ENCODE results near the gene DBI. TPM values are rescaled to one million over a fixed set of nuclear protein-coding genes. Genes with fewer than 3 reads are reported as not detected.

Gene DBI
- total RNA-seq, 1 donor from 2014 or later, result 146 TPM

GRCh38 chr2:119339562-119339923, 27.2 kb upstream of the DBI start:
- H3K27ac Mint-ChIP-seq, result no peak overlapping the region
- no peaks in the 10 kb centered on the region for H3K36me3 Mint-ChIP-seq (ENCODE audit: low read depth)
- H3K27me3 Mint-ChIP-seq (ENCODE audit: insufficient read depth), result no peaks in the 10 kb centered on the region
- intact Hi-C loops (cut with micrococcal nuclease), result no loop called here
- no peak overlapping the region for H3K4me3 Mint-ChIP-seq
- DNase-seq (ENCODE audit: low spot score), result no peak
- H3K9me3 Mint-ChIP-seq, result no peaks in the 10 kb centered on the region
- peaks cover 14% of the 10 kb centered on the region for H3K4me1 Mint-ChIP-seq (ENCODE audit: low read depth)

GRCh38 chr2:119341684-119342083, 25.1 kb upstream of the DBI start:
- Mint-ChIP-seq H3K9me3 (no peaks in the 10 kb centered on the region), H3K27me3 (ENCODE audit: insufficient read depth) (no peaks in the 10 kb centered on the region)

GRCh38 chr2:119349289-119349688, 17.5 kb upstream of the DBI start:
- DNase-seq (ENCODE audit: low spot score), result no peak
- Mint-ChIP-seq H3K9me3 (no peaks in the 10 kb centered on the region), H3K36me3 (ENCODE audit: low read depth) (no peaks in the 10 kb centered on the region), H3K4me1 (ENCODE audit: low read depth) (no peaks in the 10 kb centered on the region), H3K4me3 (no peak overlapping the region), H3K27ac (no peak overlapping the region), H3K27me3 (ENCODE audit: insufficient read depth) (peaks cover 2% of the 10 kb centered on the region)
- intact Hi-C loops (cut with micrococcal nuclease), result no loop called here

More at GRCh38 chr2:119341684-119342083, 25.1 kb upstream of the DBI start:
- H3K4me3 Mint-ChIP-seq, result no peak overlapping the region
- intact Hi-C loops (cut with micrococcal nuclease), result no loop called here
- H3K4me1 Mint-ChIP-seq (ENCODE audit: low read depth), result peaks cover 14% of the 10 kb centered on the region
- H3K36me3 Mint-ChIP-seq (ENCODE audit: low read depth), result no peaks in the 10 kb centered on the region
- no peak overlapping the region for H3K27ac Mint-ChIP-seq
- no peak for DNase-seq (ENCODE audit: low spot score)

GRCh38 chr2:119350311-119350998, 16.3 kb upstream of the DBI start:
- Mint-ChIP-seq H3K4me1 (ENCODE audit: low read depth) (peaks cover under 1% of the 10 kb centered on the region), H3K27me3 (ENCODE audit: insufficient read depth) (peaks cover 2% of the 10 kb centered on the region), H3K9me3 (no peaks in the 10 kb centered on the region), H3K36me3 (ENCODE audit: low read depth) (no peaks in the 10 kb centered on the region), H3K27ac (no peak overlapping the region), H3K4me3 (no peak overlapping the region)
- intact Hi-C loops (cut with micrococcal nuclease), result no loop called here
- DNase-seq (ENCODE audit: low spot score), result no peak

GRCh38 chr2:119352357-119352756, 14.4 kb upstream of the DBI start:
- no peak overlapping the region for H3K4me3 Mint-ChIP-seq
- peaks cover 6% of the 10 kb centered on the region for H3K27me3 Mint-ChIP-seq (ENCODE audit: insufficient read depth)
- H3K36me3 Mint-ChIP-seq (ENCODE audit: low read depth), result no peaks in the 10 kb centered on the region
- H3K27ac Mint-ChIP-seq, result no peak overlapping the region
- intact Hi-C loops (cut with micrococcal nuclease), result no loop called here
- H3K4me1 Mint-ChIP-seq (ENCODE audit: low read depth), result peaks cover 11% of the 10 kb centered on the region
- no peak for DNase-seq (ENCODE audit: low spot score)
- H3K9me3 Mint-ChIP-seq, result no peaks in the 10 kb centered on the region

- intact Hi-C loops (cut with micrococcal nuclease), result no loop called here
- H3K27ac Mint-ChIP-seq, result no peak overlapping the region
- DNase-seq (ENCODE audit: low spot score), result no peak
- H3K4me1 Mint-ChIP-seq (ENCODE audit: low read depth), result peaks cover 11% of the 10 kb centered on the region
- no peaks in the 10 kb centered on the region for H3K9me3 Mint-ChIP-seq
- no peak overlapping the region for H3K4me3 Mint-ChIP-seq
- H3K27me3 Mint-ChIP-seq (ENCODE audit: insufficient read depth), result peaks cover 6% of the 10 kb centered on the region
- H3K36me3 Mint-ChIP-seq (ENCODE audit: low read depth), result no peaks in the 10 kb centered on the region
Measured at GRCh38 chr2:119354860-119355259, 11.9 kb upstream of the DBI start.

- Mint-ChIP-seq H3K27me3 (ENCODE audit: insufficient read depth) (peaks cover 4% of the 10 kb centered on the region), H3K36me3 (ENCODE audit: low read depth) (peaks cover 2% of the 10 kb centered on the region), H3K9me3 (no peaks in the 10 kb centered on the region), H3K27ac (no peak overlapping the region), H3K4me3 (no peak overlapping the region), H3K4me1 (ENCODE audit: low read depth) (peaks cover 19% of the 10 kb centered on the region)
- intact Hi-C loops (cut with micrococcal nuclease), result no loop called here
- no peak for DNase-seq (ENCODE audit: low spot score)
Measured at GRCh38 chr2:119359774-119360173, 7.0 kb upstream of the DBI start.

GRCh38 chr2:119360423-119360966, 6.3 kb upstream of the DBI start:
- Mint-ChIP-seq H3K27ac (no peak overlapping the region), H3K4me1 (ENCODE audit: low read depth) (peaks cover 25% of the 10 kb centered on the region), H3K36me3 (ENCODE audit: low read depth) (peaks cover 5% of the 10 kb centered on the region), H3K9me3 (no peaks in the 10 kb centered on the region), H3K27me3 (ENCODE audit: insufficient read depth) (peaks cover 4% of the 10 kb centered on the region), H3K4me3 (no peak overlapping the region)
- no peak for DNase-seq (ENCODE audit: low spot score)
- intact Hi-C loops (cut with micrococcal nuclease), result no loop called here

GRCh38 chr2:119364798-119365197, 2.0 kb upstream of the DBI start:
- intact Hi-C loops (cut with micrococcal nuclease), result loop anchor here (5.0 kb wide), 5 partner anchors 648 to 1052 kb away; partner anchors contain the start of genes EPB41L5 and RALB
- peak overlapping the region; percentile 99 for H3K4me3 Mint-ChIP-seq
- no peak overlapping the region for H3K27ac Mint-ChIP-seq
- H3K9me3 Mint-ChIP-seq, result no peaks in the 10 kb centered on the region
- DNase-seq (ENCODE audit: low spot score), result no peak
- no peaks in the 10 kb centered on the region for H3K27me3 Mint-ChIP-seq (ENCODE audit: insufficient read depth)
- peaks cover 26% of the 10 kb centered on the region for H3K36me3 Mint-ChIP-seq (ENCODE audit: low read depth)
- H3K4me1 Mint-ChIP-seq (ENCODE audit: low read depth), result peaks cover 42% of the 10 kb centered on the region

GRCh38 chr2:119365436-119365835, 1.3 kb upstream of the DBI start:
- peak overlapping the region; percentile 99 for H3K27ac Mint-ChIP-seq
- intact Hi-C loops (cut with micrococcal nuclease), result loop anchor here (5.0 kb wide), 5 partner anchors 647 to 1053 kb away; partner anchors contain the start of genes EPB41L5 and RALB
- no peak for DNase-seq (ENCODE audit: low spot score)
- no peaks in the 10 kb centered on the region for H3K9me3 Mint-ChIP-seq
- H3K4me1 Mint-ChIP-seq (ENCODE audit: low read depth), result peaks cover 46% of the 10 kb centered on the region
- H3K4me3 Mint-ChIP-seq, result peak overlapping the region; percentile 99
- peaks cover 31% of the 10 kb centered on the region for H3K36me3 Mint-ChIP-seq (ENCODE audit: low read depth)
- H3K27me3 Mint-ChIP-seq (ENCODE audit: insufficient read depth), result no peaks in the 10 kb centered on the region

GRCh38 chr2:119366161-119366648, 572 bp upstream of the DBI start:
- H3K4me3 Mint-ChIP-seq, result peak overlapping the region; percentile 99
- H3K9me3 Mint-ChIP-seq, result no peaks in the 10 kb centered on the region
- peaks cover 46% of the 10 kb centered on the region for H3K4me1 Mint-ChIP-seq (ENCODE audit: low read depth)
- DNase-seq (ENCODE audit: low spot score), result no peak
- intact Hi-C loops (cut with micrococcal nuclease), result loop anchor here (1.0 to 5.0 kb wide), 10 partner anchors 313 to 1551 kb away; partner anchors contain the start of genes CCDC93, DDX18, EPB41L5 and INSIG2
- H3K27ac Mint-ChIP-seq, result peak overlapping the region; percentile 99
- no peaks in the 10 kb centered on the region for H3K27me3 Mint-ChIP-seq (ENCODE audit: insufficient read depth)
- peaks cover 39% of the 10 kb centered on the region for H3K36me3 Mint-ChIP-seq (ENCODE audit: low read depth)

GRCh38 chr2:119367472-119368099, 809 bp downstream of the DBI start:
- H3K9me3 Mint-ChIP-seq, result no peaks in the 10 kb centered on the region
- H3K4me3 Mint-ChIP-seq, result peak overlapping the region; percentile 99
- DNase-seq (ENCODE audit: low spot score), result peak; percentile 27
- H3K27ac Mint-ChIP-seq, result peak overlapping the region; percentile 99
- no peaks in the 10 kb centered on the region for H3K27me3 Mint-ChIP-seq (ENCODE audit: insufficient read depth)
- peaks cover 41% of the 10 kb centered on the region for H3K4me1 Mint-ChIP-seq (ENCODE audit: low read depth)
- intact Hi-C loops (cut with micrococcal nuclease), result loop anchor here (1.0 to 5.0 kb wide), 8 partner anchors 20 to 1553 kb away; partner anchors contain the start of genes CCDC93, DDX18, EPB41L5 and RALB
- peaks cover 48% of the 10 kb centered on the region for H3K36me3 Mint-ChIP-seq (ENCODE audit: low read depth)

GRCh38 chr2:119369845-119370244, 3.1 kb downstream of the DBI start:
- Mint-ChIP-seq H3K4me1 (ENCODE audit: low read depth) (peaks cover 37% of the 10 kb centered on the region), H3K36me3 (ENCODE audit: low read depth) (peaks cover 67% of the 10 kb centered on the region), H3K27ac (no peak overlapping the region), H3K27me3 (ENCODE audit: insufficient read depth) (no peaks in the 10 kb centered on the region), H3K4me3 (no peak overlapping the region), H3K9me3 (no peaks in the 10 kb centered on the region)
- intact Hi-C loops (cut with micrococcal nuclease), result loop anchor here (5.0 kb wide), 5 partner anchors 642 to 1058 kb away; partner anchors contain the start of genes EPB41L5 and RALB
- no peak for DNase-seq (ENCODE audit: low spot score)

All from activated T-helper 1 cell treated with anti-CD3 and anti-CD28 coated beads, Interleukin-12 subunit alpha, Interleukin-12 subunit beta, Interleukin-2, Interleukin-4 antibody, amounts not matched to agents 30 ng/mL and 10 ng/mL and 1 ng/mL, durations not matched to agents 14 hours and 24 hours and 36 hours (primary cell).